Measurements from ENCODE around the gene TP73.

DNA sequence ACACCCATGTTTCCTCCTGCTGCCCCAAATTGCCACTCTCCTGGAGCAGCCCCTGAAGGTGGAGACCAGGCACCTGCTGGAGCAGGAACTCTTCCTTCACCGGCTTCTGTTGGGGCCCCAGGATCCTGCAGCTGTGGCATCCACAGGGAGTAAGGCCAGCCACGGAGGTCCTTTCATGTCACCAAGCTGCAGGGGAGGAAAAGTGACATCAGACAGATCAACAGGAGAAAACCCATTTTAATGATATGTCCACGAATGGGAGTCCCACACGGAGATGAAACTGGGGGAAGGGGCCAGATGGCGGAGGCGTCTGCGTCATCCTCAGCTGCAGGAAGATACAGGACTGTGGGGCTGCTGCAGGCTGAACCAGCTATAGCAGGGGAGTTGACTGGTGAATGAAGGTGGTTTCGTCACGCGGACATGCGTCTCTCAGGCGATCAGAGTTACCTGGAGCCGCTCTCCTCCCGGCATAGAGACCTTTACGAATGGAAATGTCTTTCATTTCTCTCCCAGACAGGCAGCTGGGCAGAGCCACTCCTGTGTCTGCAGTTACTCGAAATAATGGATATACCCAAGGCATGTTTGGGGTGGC is 9.9 kb downstream of the TP73 start:
- TF ChIP-seq, protein P1, sequence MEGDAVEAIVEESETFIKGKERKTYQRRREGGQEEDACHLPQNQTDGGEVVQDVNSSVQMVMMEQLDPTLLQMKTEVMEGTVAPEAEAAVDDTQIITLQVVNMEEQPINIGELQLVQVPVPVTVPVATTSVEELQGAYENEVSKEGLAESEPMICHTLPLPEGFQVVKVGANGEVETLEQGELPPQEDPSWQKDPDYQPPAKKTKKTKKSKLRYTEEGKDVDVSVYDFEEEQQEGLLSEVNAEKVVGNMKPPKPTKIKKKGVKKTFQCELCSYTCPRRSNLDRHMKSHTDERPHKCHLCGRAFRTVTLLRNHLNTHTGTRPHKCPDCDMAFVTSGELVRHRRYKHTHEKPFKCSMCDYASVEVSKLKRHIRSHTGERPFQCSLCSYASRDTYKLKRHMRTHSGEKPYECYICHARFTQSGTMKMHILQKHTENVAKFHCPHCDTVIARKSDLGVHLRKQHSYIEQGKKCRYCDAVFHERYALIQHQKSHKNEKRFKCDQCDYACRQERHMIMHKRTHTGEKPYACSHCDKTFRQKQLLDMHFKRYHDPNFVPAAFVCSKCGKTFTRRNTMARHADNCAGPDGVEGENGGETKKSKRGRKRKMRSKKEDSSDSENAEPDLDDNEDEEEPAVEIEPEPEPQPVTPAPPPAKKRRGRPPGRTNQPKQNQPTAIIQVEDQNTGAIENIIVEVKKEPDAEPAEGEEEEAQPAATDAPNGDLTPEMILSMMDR (IDR thresholded peaks at IDR 0.05) = no peak
- no peak for TF ChIP-seq POLR2AphosphoS5 (IDR thresholded peaks at IDR 0.05)
